GM04503 (cell line): ENCODE data around the gene FYN.
"Not testable (repeated sequence)": the region's sequence is repeated elsewhere in the genome, so short reads cannot be mapped to it uniquely, and the experiment has no call there.

Experiments
- DNase-seq: peaks from one replicate; pipeline ENCODE4 v3.0.0-alpha.2; 2012; ENCODE audit warnings: low read depth

Gene FYN

GRCh38 chr6:111653979-111654378, 219.3 kb downstream of the FYN start:
- no peak for DNase-seq

DNA sequence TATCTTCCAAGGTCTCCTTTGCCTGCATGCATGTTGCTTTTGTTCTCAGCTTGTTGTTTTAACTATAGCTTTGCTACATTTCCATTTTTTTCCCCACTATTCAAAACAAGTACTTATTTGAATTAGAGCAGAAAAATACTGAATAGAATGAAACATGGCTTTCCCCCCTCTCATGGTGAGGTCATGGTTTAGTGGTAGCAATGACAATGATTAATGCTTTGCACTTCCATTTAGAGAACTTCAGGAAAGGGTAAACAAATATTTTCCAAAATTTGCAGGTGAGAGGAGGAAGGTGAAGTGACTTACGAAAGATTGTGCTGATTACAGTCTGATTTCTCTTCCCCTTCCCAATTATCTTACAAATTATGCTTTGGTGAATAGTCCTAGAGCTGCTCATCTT, 219.8 kb downstream of the FYN start:
- DNase-seq, result no peak

- no peak for DNase-seq
These were observed 221.1 kb downstream of the FYN start for GRCh38 chr6:111652156-111652555.

DNA sequence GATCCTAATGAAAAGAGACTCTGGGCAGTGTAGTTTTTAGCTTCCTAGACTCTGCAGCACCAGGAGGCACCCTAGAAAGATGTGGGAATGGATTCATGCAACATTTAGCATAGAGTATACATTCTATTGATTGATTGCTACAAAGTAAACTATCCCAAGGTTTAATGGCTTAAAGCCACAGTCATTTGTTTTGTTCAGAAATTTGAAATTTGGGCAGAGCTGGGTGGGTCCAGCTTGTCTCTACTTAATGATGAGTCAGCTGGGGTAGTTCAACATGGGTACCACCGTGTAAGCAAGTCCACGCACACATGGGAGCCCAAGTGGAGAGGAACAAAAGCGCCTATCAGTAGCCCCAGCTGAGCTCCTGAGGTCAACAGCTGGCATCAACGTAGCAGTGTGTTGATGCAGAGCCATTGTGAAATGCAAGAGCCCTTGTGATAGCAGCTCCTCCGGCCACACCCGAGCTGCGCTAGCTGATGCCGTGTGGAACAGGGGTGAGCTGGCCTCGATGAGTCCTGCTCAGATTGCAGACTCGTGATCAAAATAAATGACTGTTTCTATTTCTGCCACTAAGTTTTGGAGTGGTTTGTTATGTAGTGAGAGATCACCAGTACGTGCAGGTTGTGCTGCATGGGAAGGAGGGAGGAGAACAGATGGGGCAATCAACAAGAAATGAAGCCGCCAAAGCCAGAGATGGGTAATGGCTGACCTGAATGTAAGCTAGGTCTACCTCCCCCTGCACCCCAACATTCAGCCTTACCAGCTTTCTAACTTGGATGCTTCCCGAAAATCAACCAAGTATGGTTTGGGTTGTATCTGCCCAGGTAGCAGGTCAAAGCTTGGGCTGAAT, 221.8 kb downstream of the FYN start:
- DNase-seq, result no peak

DNA sequence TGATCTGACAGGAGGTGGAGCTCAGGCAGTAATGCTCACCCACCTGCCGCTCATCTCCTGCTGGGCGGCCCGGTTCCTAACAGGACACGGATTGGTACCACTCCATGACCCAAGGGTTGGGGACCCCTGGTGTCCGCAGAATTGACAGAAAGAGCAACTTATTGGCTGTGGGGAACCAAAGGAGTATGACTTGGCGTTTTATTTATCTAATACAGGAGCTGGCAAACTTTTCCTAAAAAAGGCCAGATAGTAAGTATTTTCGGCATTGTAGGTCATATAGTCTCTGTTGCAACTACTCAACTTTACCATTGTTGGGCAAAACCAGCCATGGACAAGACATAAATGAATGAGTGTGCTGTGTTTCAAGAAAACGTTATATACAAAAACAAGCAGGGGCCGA, 223.2 kb downstream of the FYN start:
- no peak for DNase-seq

DNA sequence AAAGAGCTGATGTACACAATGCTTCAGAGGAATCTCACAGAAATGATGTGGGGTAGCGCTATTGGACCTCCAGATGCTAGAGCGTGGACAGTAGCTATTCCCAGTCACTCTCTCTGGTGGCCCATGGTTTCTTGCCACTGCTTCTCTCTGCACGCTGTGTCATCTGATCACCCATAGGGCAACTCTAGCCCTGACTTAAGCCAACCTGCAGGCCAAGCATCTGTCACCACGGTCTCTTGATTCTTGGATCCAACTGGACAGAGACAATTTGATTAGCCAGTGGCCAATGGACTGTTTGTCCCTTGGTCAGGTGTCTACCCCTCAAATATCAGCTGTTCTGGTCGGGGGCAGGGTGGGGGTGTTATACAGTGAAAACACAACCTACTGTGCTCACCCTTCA, 225.2 kb downstream of the FYN start:
- DNase-seq, result no peak

- peak; percentile 37 for DNase-seq
These were observed 226.3 kb downstream of the FYN start for GRCh38 chr6:111646942-111647341.

DNA sequence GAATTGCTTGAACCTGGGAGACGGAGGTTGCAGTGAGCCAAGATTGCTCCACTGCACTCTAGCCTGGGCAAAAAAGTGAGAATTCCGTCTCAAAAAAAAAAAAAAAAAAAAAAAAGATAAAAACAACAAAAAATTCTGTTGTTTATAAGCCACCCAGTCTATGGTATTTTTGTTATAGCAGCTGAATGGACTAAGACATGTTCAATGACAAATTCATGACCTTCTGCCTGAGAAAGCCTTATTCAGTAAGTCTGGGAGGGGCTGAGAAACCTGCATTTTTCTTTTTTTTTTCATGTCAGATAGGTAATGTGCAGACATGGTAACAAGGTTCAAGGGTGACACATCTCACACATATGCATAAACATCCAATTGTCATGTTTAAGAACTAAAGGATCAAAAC, 227.2 kb downstream of the FYN start:
- DNase-seq, result no peak

- DNase-seq, result no peak
These were observed 228.3 kb downstream of the FYN start for GRCh38 chr6:111644893-111645430.

DNA sequence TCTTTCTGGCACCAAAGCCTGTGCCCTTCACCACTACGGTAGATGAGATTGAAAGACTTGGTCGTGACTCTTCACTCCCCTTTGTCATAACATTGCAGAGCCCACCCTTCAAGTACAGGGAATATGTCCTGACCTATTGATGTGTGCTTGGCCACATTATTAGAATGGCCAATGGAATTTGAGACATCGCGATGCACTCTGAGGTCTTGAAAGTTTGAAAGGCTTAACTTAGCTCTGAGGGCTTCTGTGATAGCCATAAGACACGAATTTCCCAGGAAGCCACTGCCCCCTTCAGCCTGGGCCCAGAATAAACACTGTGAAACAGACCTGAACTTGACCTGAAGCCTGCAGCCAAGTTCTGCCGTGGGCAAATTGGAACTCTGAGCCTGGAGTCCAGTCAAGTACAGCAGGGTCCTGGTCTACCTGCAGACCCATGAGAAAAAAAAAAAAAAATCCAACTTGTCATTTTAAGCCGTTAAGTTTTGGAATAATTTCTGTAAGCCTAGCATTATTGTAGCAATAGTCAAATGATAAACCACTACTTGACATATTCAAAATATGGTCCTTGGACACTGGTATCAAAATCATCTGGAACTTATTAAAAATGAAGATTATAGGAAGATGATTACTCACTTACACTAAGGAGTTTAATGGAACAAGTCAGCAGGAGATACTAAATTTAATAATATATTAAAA, 230.6 kb downstream of the FYN start:
- DNase-seq, result peak; percentile 43

- DNase-seq, result no peak
These were observed 234.0 kb downstream of the FYN start for GRCh38 chr6:111639266-111639665.

DNA sequence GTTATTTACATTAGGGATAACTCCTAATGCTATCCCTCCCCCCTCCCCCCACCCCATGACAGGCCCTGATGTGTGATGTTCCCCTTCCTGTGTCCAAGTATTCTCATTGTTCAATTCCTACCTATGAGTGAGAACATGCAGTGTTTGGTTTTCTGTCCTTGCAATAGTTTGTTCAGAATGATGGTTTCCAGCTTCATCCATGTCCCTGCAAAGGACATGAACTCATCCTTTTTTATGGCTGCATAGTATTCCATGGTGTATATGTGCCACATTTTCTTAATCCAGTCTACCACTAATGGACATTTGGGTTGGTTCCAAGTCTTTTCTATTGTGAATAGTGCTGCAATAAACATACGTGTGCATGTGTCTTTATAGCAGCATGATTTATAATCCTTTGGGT, 238.3 kb downstream of the FYN start:
- DNase-seq, result not testable (repeated sequence)

DNA sequence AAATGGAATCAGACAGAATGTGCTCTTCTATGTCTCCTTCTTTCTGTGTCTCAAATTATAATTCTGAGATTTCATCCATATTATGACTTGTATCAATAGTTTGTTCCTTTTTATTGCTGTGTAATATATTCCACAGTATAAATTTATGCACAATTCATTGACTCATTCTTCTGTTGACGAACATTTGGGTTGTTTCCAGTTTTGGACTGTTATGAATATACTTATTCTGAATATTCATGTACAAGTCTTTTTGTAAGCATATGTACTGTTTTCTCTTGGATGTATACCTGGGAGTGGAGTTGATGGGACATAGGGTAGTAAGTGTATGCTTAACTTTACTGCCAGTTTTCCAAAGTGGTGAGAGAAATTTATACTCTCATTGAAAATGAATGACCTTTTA, 239.4 kb downstream of the FYN start:
- no peak for DNase-seq

- DNase-seq, result no peak
These were observed 240.6 kb downstream of the FYN start for GRCh38 chr6:111632468-111633247.

DNA sequence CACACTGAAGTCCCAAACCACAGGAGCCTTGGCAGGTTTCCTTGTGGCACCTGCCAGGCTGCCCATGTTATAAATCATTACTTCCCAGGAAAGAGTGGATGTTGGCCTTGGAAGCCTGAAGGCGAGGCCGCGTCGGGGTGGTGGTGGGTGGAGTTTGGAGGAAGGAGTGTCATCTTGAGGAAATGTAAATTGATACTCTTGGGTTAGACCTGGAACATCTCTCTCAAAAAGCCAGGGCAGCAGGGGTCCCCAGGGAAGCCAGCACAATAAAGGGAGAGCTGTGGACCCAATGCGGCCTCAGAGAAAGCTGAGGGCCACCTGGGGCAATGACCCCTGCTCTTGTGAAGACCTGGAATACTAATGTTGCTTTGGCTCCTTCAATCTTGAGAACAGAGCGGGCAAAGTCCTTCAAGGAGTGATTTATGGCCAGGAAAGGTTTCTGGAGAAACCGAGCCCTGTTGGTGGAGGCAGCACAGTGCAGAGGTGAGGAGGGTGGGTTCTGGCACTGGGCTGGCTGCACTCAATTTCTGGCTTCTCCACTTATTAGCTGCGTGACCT, 241.3 kb downstream of the FYN start:
- no peak for DNase-seq

GRCh38 chr6:111631018-111631417, 242.2 kb downstream of the FYN start:
- no peak for DNase-seq

DNA sequence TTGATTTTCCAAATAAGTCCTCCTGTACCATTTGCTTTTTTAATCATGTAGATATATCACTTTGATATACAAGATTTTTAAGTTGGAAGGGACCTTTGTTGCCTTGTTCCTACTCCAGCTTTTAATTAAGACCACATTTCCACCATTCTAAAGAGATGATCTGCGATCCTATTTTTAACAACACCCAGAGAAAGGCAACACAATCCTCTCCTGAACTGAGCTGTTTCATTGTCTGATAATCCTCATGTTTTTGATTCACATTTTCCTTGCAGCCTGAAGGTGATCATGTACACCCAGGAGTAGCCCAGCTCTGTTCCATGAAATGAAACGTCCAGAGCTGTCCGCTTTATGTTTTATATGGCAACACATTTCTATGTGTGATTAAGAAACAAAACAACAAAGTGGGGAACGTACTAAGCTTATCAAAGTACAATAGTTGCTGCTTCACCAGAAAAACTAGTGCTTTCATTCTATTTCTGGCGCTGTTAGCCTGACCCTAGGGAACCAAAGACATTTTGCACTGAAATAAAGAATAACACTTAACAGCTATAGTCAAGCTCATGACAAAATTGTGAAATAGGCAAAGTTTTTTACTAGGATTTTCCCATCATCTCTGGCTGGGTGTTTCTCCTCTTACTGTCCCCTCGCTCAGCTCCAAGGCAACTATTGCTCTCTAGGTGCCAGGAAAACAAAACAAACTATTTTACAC, 245.0 kb downstream of the FYN start:
- peak; percentile 63 for DNase-seq

DNA sequence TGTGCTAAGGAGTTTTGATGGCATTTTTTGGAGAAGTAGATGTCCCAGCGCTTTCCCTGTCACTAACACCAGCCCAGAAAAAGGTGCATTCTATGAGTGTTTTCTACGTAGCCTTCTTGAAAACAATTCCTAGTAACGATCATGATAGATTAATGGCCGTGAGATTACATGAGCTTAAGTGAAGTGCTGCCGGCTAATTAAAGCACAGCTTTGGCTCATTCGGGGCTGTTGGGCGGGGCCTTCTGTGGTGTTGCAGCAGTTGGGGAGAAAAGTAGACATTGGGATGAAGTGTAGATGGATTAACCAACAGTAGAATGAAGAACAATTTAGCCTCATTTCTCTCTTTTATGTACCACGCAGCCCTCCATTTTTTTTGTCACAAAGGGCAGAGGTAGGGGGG, 246.8 kb downstream of the FYN start:
- DNase-seq, result no peak

- no peak for DNase-seq
These were observed 247.5 kb downstream of the FYN start for GRCh38 chr6:111625461-111626391.

- no peak for DNase-seq
These were observed 248.2 kb downstream of the FYN start for GRCh38 chr6:111625099-111625416.
